Brain microvascular endothelial cell (primary cell): Measurements from ENCODE around the gene PKN1.

Experiments
- DNase-seq: peaks from one replicate; pipeline ENCODE4 v3.0.0-alpha.2; 2020
- H3K27ac ChIP-seq: fragments of 250-450 bp; sonication (Bioruptor Pico); 2 replicates; pipeline ENCODE4 v1.5.1; 2020; ENCODE audit warnings: mild to moderate bottlenecking, moderate library complexity
- H3K27me3 ChIP-seq: fragments of 250-450 bp; sonication (Bioruptor Pico); replicated peaks from 2 replicates; pipeline ENCODE4 v1.5.1; 2020; ENCODE audit warnings: mild to moderate bottlenecking
- H3K36me3 ChIP-seq: fragments of 250-450 bp; sonication (Bioruptor Pico); replicated peaks from 2 replicates; pipeline ENCODE4 v1.5.1; 2020; ENCODE audit warnings: mild to moderate bottlenecking
- H3K4me3 ChIP-seq: 2 replicates; pipeline ENCODE4 v1.5.1; 2011; ENCODE audit warnings: low read depth, mild to moderate bottlenecking, control low read depth, low read length, moderate library complexity
- CTCF ChIP-seq: IDR thresholded peaks from 2 replicates; pipeline ENCODE4 v1.5.1; 2011; ENCODE audit warnings: low read depth, mild to moderate bottlenecking, moderate library complexity, low read length, control low read depth, inconsistent platforms; ENCODE audit errors: missing control alignments
- in situ Hi-C: cut with HindIII; loops from 2 replicates; pipeline ENCODE4 v1.10.0; 2017; ENCODE audit warnings: low sequenced_read_pairs, low pct_ligation_motif_present

PKN1 gene

GRCh38 chr19:14413693-14414181 is 19.4 kb upstream of the PKN1 start:
- DNase-seq: no peak
- H3K4me3 ChIP-seq: no peak overlapping the region
- TF ChIP-seq CTCF: no peak
- no peak overlapping the region for H3K27ac ChIP-seq
- in situ Hi-C loops: no loop called here
- peaks cover 50% of the 10 kb centered on the region for H3K36me3 ChIP-seq
- H3K27me3 ChIP-seq: no peaks in the 10 kb centered on the region

GRCh38 chr19:14414926-14415690 is 18.0 kb upstream of the PKN1 start:
- Histone ChIP-seq H3K27me3 (no peaks in the 10 kb centered on the region), H3K36me3 (peaks cover 36% of the 10 kb centered on the region), H3K4me3 (no peak overlapping the region), H3K27ac (no peak overlapping the region)
- TF ChIP-seq CTCF: no peak
- in situ Hi-C loops: no loop called here
- DNase-seq: no peak

- H3K27ac ChIP-seq: no peak overlapping the region
- TF ChIP-seq CTCF: no peak
- no peak overlapping the region for H3K4me3 ChIP-seq
- no peak for DNase-seq
- H3K27me3 ChIP-seq: no peaks in the 10 kb centered on the region
- in situ Hi-C loops: no loop called here
- peaks cover 19% of the 10 kb centered on the region for H3K36me3 ChIP-seq
These were observed 16.3 kb upstream of the PKN1 start for GRCh38 chr19:14416817-14417231.

GRCh38 chr19:14418856-14419105 is 14.3 kb upstream of the PKN1 start:
- H3K4me3 ChIP-seq: peak overlapping the region; percentile 85
- peaks cover 9% of the 10 kb centered on the region for H3K36me3 ChIP-seq
- no peak for DNase-seq
- in situ Hi-C loops: no loop called here
- no peak for TF ChIP-seq CTCF
- H3K27ac ChIP-seq: peak overlapping the region; percentile 96
- H3K27me3 ChIP-seq: no peaks in the 10 kb centered on the region

- Histone ChIP-seq H3K4me3 (peak within 1 kb of the TSS; percentile 85), H3K36me3 (peaks cover 9% of the 10 kb centered on the region), H3K27me3 (no peaks in the 10 kb centered on the region), H3K27ac (peak within 1 kb of the TSS; percentile 96)
- no peak for TF ChIP-seq CTCF
- in situ Hi-C loops: no loop called here
- DNase-seq: peak; percentile 100
These were observed 13.8 kb upstream of the PKN1 start, which contains the start of gene DDX39A for GRCh38 chr19:14419106-14419813. Gene DDX39A (minus strand): TSS chr19:14419341. CDS start chr19:14413220, 6,121 bp downstream.
